Kidney tubule cell (primary cell): ENCODE measurements around the gene ENTPD8.
A peak's percentile ranks its signal among the peaks of the same experiment; 100 is the strongest.

Experiments used
- DNase-seq: peaks from one replicate; pipeline ENCODE4 v3.0.0-alpha.2; 2018; ENCODE audit warnings: low spot score

Gene ENTPD8

GRCh38 chr9:137441289-137441934 is at the start of gene ENTPD8:
ENTPD8 (minus strand) TSS chr9:137441357; CDS start chr9:137438285, 3,072 bp downstream.
- peak; percentile 56 for DNase-seq

- no peak for DNase-seq
Observed at GRCh38 chr9:137490532-137491186, 49.5 kb upstream of the ENTPD8 start.

- no peak for DNase-seq
Observed at GRCh38 chr9:137488906-137489305, 47.7 kb upstream of the ENTPD8 start.

- DNase-seq = no peak
Observed at GRCh38 chr9:137488327-137488653, 47.1 kb upstream of the ENTPD8 start.

- no peak for DNase-seq
Observed at GRCh38 chr9:137487454-137488326, 46.5 kb upstream of the ENTPD8 start.

GRCh38 chr9:137486545-137487453 is 45.6 kb upstream of the ENTPD8 start:
- no peak for DNase-seq

GRCh38 chr9:137486141-137486490 is 45.0 kb upstream of the ENTPD8 start:
- DNase-seq = no peak

- DNase-seq = no peak
Observed at GRCh38 chr9:137485343-137486140, 44.4 kb upstream of the ENTPD8 start.

GRCh38 chr9:137484551-137485315 is 43.6 kb upstream of the ENTPD8 start:
- DNase-seq = no peak

- peak; percentile 31 for DNase-seq
Observed at GRCh38 chr9:137482094-137482781, 41.1 kb upstream of the ENTPD8 start.

GRCh38 chr9:137480686-137481683 is 39.8 kb upstream of the ENTPD8 start:
- DNase-seq = no peak

GRCh38 chr9:137479892-137480685 is 38.9 kb upstream of the ENTPD8 start:
- DNase-seq = no peak

- no peak for DNase-seq
Observed at GRCh38 chr9:137478962-137479861, 38.1 kb upstream of the ENTPD8 start.

- no peak for DNase-seq
Observed at GRCh38 chr9:137478613-137478961, 37.4 kb upstream of the ENTPD8 start.

GRCh38 chr9:137477778-137478612 is 36.8 kb upstream of the ENTPD8 start:
- no peak for DNase-seq

GRCh38 chr9:137476856-137477255 is 35.7 kb upstream of the ENTPD8 start:
- no peak for DNase-seq
